Hepatocyte (in vitro differentiated cells): ENCODE results near the gene SMIM45.

ENCODE experiments used
- CTCF ChIP-seq: fragments of 200-600 bp; sonication (generic); IDR thresholded peaks from 2 replicates; pipeline ENCODE4 v1.5.1; 2016; ENCODE audit warnings: antibody characterized with exemption, mild to moderate bottlenecking; ENCODE audit not compliant: poor library complexity
- EZH2 ChIP-seq: fragments of 200-600 bp; sonication (generic); IDR thresholded peaks from 2 replicates; pipeline ENCODE4 v1.6.1; 2016; ENCODE audit warnings: antibody characterized with exemption, mild to moderate bottlenecking, borderline replicate concordance
- EZH2phosphoT487 ChIP-seq: fragments of 200-600 bp; sonication (generic); IDR thresholded peaks from one replicate; pipeline ENCODE4 v1.6.1; 2018; ENCODE audit warnings: antibody characterized with exemption, mild to moderate bottlenecking, low read depth, moderate library complexity; ENCODE audit not compliant: unreplicated experiment, severe bottlenecking

DNA sequence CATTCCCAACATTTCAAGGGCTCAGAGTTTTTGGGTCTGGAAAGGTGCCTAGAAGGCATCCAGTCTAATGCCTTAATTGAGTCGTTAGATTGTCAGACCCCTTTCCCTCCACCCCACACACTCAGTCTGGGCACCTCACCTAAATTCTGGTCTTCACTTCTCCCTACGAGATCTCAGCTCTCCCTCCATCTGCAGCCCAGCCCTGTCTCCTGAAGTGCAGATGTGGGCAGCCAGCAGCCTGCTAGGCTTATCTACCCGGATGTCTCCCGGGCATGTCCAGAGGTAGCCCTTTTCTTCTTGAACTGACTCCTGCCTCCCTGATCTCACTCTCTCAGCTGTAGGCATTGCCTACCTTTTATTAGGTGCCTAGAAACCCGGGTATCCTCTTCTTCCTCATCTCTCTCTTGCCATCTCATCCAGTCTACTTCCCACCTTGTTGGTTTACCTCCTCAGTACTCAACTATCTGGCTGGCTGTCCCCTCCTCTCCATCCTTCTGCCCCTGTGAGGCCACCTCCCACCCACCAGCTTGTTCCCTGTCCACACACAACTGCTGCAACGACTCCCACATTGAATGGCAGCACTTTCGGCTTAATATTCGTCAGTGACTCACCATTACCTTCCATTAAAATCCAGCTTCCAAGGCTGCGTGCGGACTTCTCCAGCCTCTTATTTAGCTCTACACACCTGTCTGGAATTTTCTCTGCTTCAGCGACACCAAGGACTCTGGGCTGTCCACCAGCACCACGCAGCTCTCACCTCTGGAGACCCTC, 23.5 kb downstream of the SMIM45 start:
- TF ChIP-seq CTCF (no peak), EZH2 (no peak), EZH2phosphoT487 (no peak)
